Dermis blood vessel endothelial cell (primary cell): Measurements from ENCODE around the gene FLAD1. TPM values are rescaled to one million over a fixed set of nuclear protein-coding genes. Genes with fewer than 3 reads are reported as not detected.
A peak's percentile ranks its signal among the peaks of the same experiment; 100 is the strongest.

Source experiments
- DNase-seq: peaks from one replicate; pipeline ENCODE4 v3.0.0; 2010
- total RNA-seq: library from RNA; depleted of rRNA; stranded (reverse); fragments of >200 nt; gene quantifications from 2 replicates; pipeline ENCODE4 v1.2.3, GENCODE V29; 2014

FLAD1 gene
- total RNA-seq, 1 donor from 2014 or later: 27.1 TPM

- no peak for DNase-seq
Observed at GRCh38 chr1:155005076-155006011, 22.2 kb downstream of the FLAD1 start.

- peak; percentile 34 for DNase-seq
Observed at GRCh38 chr1:155006601-155007101, 23.5 kb downstream of the FLAD1 start.

- no peak for DNase-seq
Observed at GRCh38 chr1:155007251-155007828, 24.2 kb downstream of the FLAD1 start.

GRCh38 chr1:155008015-155008941 lies 25.1 kb downstream of the FLAD1 start:
- DNase-seq: no peak

GRCh38 chr1:155009221-155009711 lies 26.1 kb downstream of the FLAD1 start:
- no peak for DNase-seq

- DNase-seq: no peak
Observed at GRCh38 chr1:155009742-155010141, 26.6 kb downstream of the FLAD1 start.

- no peak for DNase-seq
Observed at GRCh38 chr1:155010211-155010918, 27.2 kb downstream of the FLAD1 start.

- DNase-seq: no peak
Observed at GRCh38 chr1:155011004-155011416, 27.9 kb downstream of the FLAD1 start.

- no peak for DNase-seq
Observed at GRCh38 chr1:155011437-155012025, 28.4 kb downstream of the FLAD1 start.

- DNase-seq: no peak
Observed at GRCh38 chr1:155012026-155012546, 28.9 kb downstream of the FLAD1 start.

GRCh38 chr1:155012776-155013602 lies 29.8 kb downstream of the FLAD1 start:
- no peak for DNase-seq

GRCh38 chr1:155013632-155014031 lies 30.5 kb downstream of the FLAD1 start:
- no peak for DNase-seq

- no peak for DNase-seq
Observed at GRCh38 chr1:155014709-155015508, 31.8 kb downstream of the FLAD1 start.

GRCh38 chr1:155015527-155016230 lies 32.5 kb downstream of the FLAD1 start:
- no peak for DNase-seq

- DNase-seq: no peak
Observed at GRCh38 chr1:155016231-155016831, 33.2 kb downstream of the FLAD1 start.

GRCh38 chr1:155017041-155017945 lies 34.1 kb downstream of the FLAD1 start:
- peak; percentile 95 for DNase-seq

- no peak for DNase-seq
Observed at GRCh38 chr1:155017946-155018316, 34.8 kb downstream of the FLAD1 start.
